Mucosa of descending colon (tissue), 3 donors: ENCODE results near the gene CD36. TPM values are rescaled to one million over a fixed set of nuclear protein-coding genes. Genes with fewer than 3 reads are reported as not detected.

Source experiments
- ATAC-seq: fragments of 200-7000 bp; cut with Tn5 transposase; one replicate; pipeline ENCODE4 v1.9.1; 2020; ENCODE audit warnings: mild to moderate bottlenecking, moderate library complexity
- DNase-seq, 3 donors: peaks; one replicate each; pipeline ENCODE4 v3.0.0-alpha.2; 2020
- H3K36me3 ChIP-seq: fragments of 200-600 bp; one replicate; pipeline ENCODE4 v1.8.0; 2021; ENCODE audit warnings: low read depth, mild to moderate bottlenecking
- H3K4me1 ChIP-seq: fragments of 200-600 bp; one replicate; pipeline ENCODE4 v1.8.0; 2021; ENCODE audit warnings: low read depth, mild to moderate bottlenecking
- H3K4me3 ChIP-seq: fragments of 200-600 bp; one replicate; pipeline ENCODE4 v1.8.0; 2021; ENCODE audit warnings: mild to moderate bottlenecking
- H3K9me3 ChIP-seq: fragments of 200-600 bp; one replicate; pipeline ENCODE4 v1.8.0; 2021; ENCODE audit warnings: mild to moderate bottlenecking
- intact Hi-C, 2 donors: fragments of 100-400 bp; cut with DNase I in 1 of 2; cut with micrococcal nuclease in 1 of 2; formaldehyde crosslinking; loops; one replicate each; pipeline versions ENCODE4 v1.11.0 to v1.11.1; 2022; cut with DNase I, micrococcal nuclease
- total RNA-seq, 3 donors: library from RNA; stranded (reverse); fragmentation: NEBNext Ultra II Directional in 2 of 3; extraction: Animal tissue kit (Norgen Biotek cat#: 25700) in 2 of 3; gene quantifications; one replicate each; pipeline versions ENCODE4 v1.2.1 to v1.2.4, GENCODE V29; 2021 to 2023
- TF ChIP-seq, protein P1 (sequence below): fragments of 200-600 bp; IDR thresholded peaks from one replicate; pipeline ENCODE4 v1.8.0; 2022; ENCODE audit warnings: antibody characterized with exemption, mild to moderate bottlenecking
- donor health status: DM: no; HTN: no; CAD: no; lungs with moderate emphysema.
- donor health status: DM: no; HTN: no; CAD: no.
- donor health status: DM: no; HTN: yes; CAD: no.

CD36 gene
- total RNA-seq, 3 donors from 2014 or later = 18.4 to 34.4 (median 25.0) TPM

DNA sequence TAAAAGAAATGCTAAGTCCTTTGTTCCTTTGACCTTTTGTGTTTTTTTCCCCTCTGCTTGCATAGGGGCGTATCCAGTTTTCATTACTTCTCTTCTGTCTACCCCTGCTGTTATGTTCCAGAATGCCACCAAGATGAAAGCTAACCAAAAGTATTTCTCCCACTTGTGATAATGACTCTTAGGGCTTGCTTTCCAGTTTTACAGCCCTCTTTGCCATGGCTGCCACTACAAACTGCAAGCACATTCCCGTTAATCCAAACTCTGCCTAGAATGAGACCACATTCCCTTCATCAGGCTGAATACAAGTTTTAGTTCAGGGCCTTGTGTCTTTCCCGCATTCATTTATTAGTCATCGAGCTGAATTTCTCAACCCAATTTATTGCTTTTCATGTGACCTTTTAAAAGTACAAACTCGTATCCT is 23.6 kb upstream of the CD36 start:
- Histone ChIP-seq H3K4me1 (peaks cover 3% of the 10 kb centered on the region), H3K4me3 (no peak overlapping the region), H3K36me3 (no peaks in the 10 kb centered on the region), H3K9me3 (peaks cover 3% of the 10 kb centered on the region)
- ATAC-seq (no peak), DNase-seq (no peak)
- intact Hi-C loops = no loop called here
- TF ChIP-seq, protein P1, sequence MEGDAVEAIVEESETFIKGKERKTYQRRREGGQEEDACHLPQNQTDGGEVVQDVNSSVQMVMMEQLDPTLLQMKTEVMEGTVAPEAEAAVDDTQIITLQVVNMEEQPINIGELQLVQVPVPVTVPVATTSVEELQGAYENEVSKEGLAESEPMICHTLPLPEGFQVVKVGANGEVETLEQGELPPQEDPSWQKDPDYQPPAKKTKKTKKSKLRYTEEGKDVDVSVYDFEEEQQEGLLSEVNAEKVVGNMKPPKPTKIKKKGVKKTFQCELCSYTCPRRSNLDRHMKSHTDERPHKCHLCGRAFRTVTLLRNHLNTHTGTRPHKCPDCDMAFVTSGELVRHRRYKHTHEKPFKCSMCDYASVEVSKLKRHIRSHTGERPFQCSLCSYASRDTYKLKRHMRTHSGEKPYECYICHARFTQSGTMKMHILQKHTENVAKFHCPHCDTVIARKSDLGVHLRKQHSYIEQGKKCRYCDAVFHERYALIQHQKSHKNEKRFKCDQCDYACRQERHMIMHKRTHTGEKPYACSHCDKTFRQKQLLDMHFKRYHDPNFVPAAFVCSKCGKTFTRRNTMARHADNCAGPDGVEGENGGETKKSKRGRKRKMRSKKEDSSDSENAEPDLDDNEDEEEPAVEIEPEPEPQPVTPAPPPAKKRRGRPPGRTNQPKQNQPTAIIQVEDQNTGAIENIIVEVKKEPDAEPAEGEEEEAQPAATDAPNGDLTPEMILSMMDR = no peak

DNA sequence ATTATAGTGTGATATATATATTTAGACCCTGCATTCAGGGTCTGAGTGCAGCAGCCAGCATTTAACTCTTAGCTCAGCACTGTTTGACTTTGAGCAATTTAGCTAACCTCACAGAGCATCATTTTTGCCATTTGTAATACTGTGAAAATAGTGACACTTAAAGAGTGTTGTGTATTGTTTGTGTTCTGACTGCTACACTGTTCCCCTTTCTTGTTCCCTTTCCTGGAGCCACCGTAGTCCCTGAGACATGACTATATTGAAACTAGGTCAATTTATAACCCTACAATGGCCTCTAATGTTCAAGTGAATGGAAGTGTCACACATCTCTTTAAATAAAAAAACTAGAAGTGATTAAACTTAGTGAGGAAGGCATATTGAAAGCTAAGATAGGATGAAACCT is 20.3 kb upstream of the CD36 start:
- intact Hi-C loops = no loop called here
- H3K9me3 ChIP-seq = peaks cover 3% of the 10 kb centered on the region
- ATAC-seq = no peak
- no peak for DNase-seq
- no peak overlapping the region for H3K4me3 ChIP-seq
- no peaks in the 10 kb centered on the region for H3K4me1 ChIP-seq
- TF ChIP-seq, protein P1 = no peak
- H3K36me3 ChIP-seq = no peaks in the 10 kb centered on the region

DNA sequence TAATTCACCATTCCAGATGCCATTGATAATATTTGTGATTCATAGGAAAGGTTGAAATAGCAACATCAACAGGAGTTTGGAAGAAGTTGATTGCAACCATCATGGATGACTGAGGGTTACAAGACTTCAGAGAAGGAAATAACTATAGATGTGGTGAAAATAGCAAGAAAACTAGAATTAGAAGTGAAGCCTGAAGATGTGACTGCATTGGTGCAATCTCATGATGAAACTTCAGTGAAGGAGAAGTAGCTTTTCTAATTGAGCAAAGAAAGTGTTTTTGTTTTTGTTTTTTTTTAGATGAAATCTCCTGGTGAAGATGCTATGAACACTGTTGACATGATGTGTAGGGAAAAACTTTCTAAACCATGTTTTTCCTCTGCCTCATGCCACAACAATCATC is 18.7 kb upstream of the CD36 start:
- Histone ChIP-seq H3K9me3 (peaks cover 3% of the 10 kb centered on the region), H3K36me3 (no peaks in the 10 kb centered on the region), H3K4me3 (no peak overlapping the region), H3K4me1 (no peaks in the 10 kb centered on the region)
- ATAC-seq (no peak), DNase-seq (no peak)
- TF ChIP-seq, protein P1 = no peak
- intact Hi-C loops = no loop called here

DNA sequence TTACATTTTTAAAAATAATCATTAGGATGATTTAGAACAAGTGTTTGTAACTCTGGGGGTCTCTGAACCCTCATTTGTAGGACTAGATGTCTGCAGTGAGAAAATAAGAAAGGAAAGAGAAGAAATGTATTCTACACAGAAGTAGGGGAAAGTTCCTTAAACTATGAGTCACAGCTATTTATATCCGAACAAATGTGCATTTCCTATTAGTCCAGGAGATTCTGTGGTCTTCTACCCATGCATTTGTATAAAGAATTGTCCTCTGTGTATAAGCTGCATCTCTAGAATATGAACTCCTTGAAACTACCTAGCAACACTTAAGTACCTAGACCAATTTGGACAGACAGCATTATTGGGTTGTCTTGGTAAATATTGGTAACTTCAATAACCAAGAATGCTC is 15.9 kb upstream of the CD36 start:
- no peaks in the 10 kb centered on the region for H3K4me1 ChIP-seq
- TF ChIP-seq, protein P1 = no peak
- intact Hi-C loops = no loop called here
- H3K9me3 ChIP-seq = peaks cover 3% of the 10 kb centered on the region
- ATAC-seq (no peak), DNase-seq (no peak)
- H3K4me3 ChIP-seq = no peak overlapping the region
- no peaks in the 10 kb centered on the region for H3K36me3 ChIP-seq

DNA sequence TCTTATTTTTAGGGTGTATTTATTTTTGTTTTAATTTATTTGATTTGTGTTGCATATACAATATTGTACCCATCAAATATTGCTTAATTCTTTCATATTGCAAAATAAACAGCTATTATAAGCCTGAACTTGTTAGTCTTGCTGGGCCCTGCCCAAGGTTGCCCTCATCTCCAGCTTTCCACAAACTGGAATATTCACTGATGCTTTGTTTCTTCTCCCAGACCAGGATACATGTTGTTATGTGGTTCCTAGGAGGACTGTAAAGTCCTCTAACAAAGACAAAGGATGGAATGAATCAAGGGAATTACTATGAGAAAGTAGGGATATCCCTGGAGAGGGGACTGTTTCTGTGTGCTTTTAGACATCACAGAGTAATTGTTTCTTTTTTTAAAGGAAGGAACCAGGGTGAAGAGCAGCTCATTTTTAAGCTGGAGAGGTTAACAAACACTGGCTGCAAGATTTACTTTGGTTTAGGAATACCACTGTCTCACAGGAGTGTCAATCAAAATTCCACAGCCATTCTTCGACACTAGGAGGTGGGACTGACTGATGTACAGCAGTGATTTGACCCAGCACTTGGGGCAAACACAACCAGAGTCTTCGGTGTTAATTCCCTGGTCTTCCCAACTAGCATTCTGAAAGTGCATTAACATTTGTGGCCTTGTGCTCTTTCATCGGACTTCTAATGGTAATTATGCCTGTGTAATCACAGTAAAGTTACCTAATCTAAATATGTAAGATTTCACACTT is 14.8 kb upstream of the CD36 start:
- H3K4me3 ChIP-seq = no peak overlapping the region
- no peaks in the 10 kb centered on the region for H3K36me3 ChIP-seq
- TF ChIP-seq, protein P1 = no peak
- ATAC-seq (no peak), DNase-seq (no peak)
- H3K4me1 ChIP-seq = no peaks in the 10 kb centered on the region
- intact Hi-C loops = no loop called here
- peaks cover 3% of the 10 kb centered on the region for H3K9me3 ChIP-seq
